Common myeloid progenitor, CD34-positive (primary cell): Measurements from ENCODE around the gene FBXW10.
"Not testable (repeated sequence)": the region's sequence is repeated elsewhere in the genome, so short reads cannot be mapped to it uniquely, and the experiment has no call there.

Source experiments
- CTCF ChIA-PET: fragments of 350-600 bp; sonication (Branson Sonifier 250); formaldehyde crosslinking; loops from one replicate; lab custom pipeline; 2021; ENCODE audit warnings: antibody characterized with exemption; lab: Charles Lee
- POLR2A ChIA-PET: fragments of 350-600 bp; sonication (Branson Sonifier 250); formaldehyde crosslinking; loops from one replicate; lab custom pipeline; 2021; ENCODE audit warnings: antibody characterized with exemption; lab: Charles Lee
- DNase-seq, 3 donors: peaks; one replicate each; pipeline versions ENCODE4 v3.0.0 to v3.0.0-alpha.2; 2013
- H3K27ac ChIP-seq, 2 experiments: 1 replicate in 1 of 2; 2 replicates in 1 of 2; pipeline ENCODE4 v1.7.0; 2013; ENCODE audit warnings: inconsistent platforms in 2 of 2, low read length in 2 of 2, mild to moderate bottlenecking in 2 of 2, low read depth in 1 of 2, moderate library complexity in 1 of 2; ENCODE audit not compliant: severe bottlenecking in 2 of 2, insufficient read depth in 1 of 2, poor library complexity in 1 of 2
- H3K27me3 ChIP-seq, 5 experiments: replicated peaks in 2 of 5; 1 replicate in 3 of 5; 2 replicates in 2 of 5; pipeline versions ENCODE4 v1.6.1 to v1.7.0; 2013; ENCODE audit warnings: low read length in 4 of 5, mild to moderate bottlenecking in 2 of 5, moderate library complexity in 2 of 5, inconsistent platforms in 1 of 5; ENCODE audit not compliant: insufficient read depth in 5 of 5, control insufficient read depth in 4 of 5
- H3K36me3 ChIP-seq, 4 experiments: 1 replicate in 2 of 4; 2 replicates in 2 of 4; pipeline versions ENCODE4 v1.6.1 to v1.7.0; 2013; ENCODE audit warnings: low read length in 3 of 4, control low read depth in 1 of 4, mild to moderate bottlenecking in 1 of 4; ENCODE audit not compliant: control insufficient read depth in 4 of 4, insufficient read depth in 4 of 4
- H3K4me1 ChIP-seq, 4 experiments: 1 replicate in 3 of 4; 2 replicates in 1 of 4; pipeline versions ENCODE4 v1.6.1 to v1.7.1; 2013; ENCODE audit warnings: low read length in 3 of 4, mild to moderate bottlenecking in 3 of 4, control low read depth in 1 of 4, inconsistent platforms in 1 of 4, moderate library complexity in 1 of 4; ENCODE audit not compliant: control insufficient read depth in 4 of 4, insufficient read depth in 4 of 4; ENCODE audit errors: control extremely low read depth in 1 of 4
- H3K4me3 ChIP-seq, 7 experiments: 1 replicate in 4 of 7; 2 replicates in 3 of 7; pipeline versions ENCODE4 v1.5.1 to v1.7.0; 2013; ENCODE audit warnings: mild to moderate bottlenecking in 7 of 7, low read length in 6 of 7, moderate library complexity in 6 of 7, inconsistent platforms in 2 of 7, low read depth in 2 of 7, control low read depth in 1 of 7; ENCODE audit not compliant: insufficient read depth in 4 of 7, control insufficient read depth in 1 of 7; ENCODE audit errors: extremely low read depth in 1 of 7
- H3K9me3 ChIP-seq, 5 experiments: 1 replicate in 4 of 5; 2 replicates in 1 of 5; pipeline versions ENCODE4 v1.6.1 to v1.7.1; 2013; ENCODE audit warnings: low read length in 4 of 5, mild to moderate bottlenecking in 2 of 5, inconsistent platforms in 1 of 5, low read depth in 1 of 5, moderate library complexity in 1 of 5; ENCODE audit not compliant: control insufficient read depth in 4 of 5, insufficient read depth in 2 of 5; ENCODE audit errors: control extremely low read depth in 1 of 5
- WGBS: methylation state at CpG from one replicate; pipeline ENCODE4 v1.1.5; 2013; ENCODE audit not compliant: insufficient coverage; 5-methylcytosine and 5-hydroxymethylcytosine counted together

Gene FBXW10

DNA sequence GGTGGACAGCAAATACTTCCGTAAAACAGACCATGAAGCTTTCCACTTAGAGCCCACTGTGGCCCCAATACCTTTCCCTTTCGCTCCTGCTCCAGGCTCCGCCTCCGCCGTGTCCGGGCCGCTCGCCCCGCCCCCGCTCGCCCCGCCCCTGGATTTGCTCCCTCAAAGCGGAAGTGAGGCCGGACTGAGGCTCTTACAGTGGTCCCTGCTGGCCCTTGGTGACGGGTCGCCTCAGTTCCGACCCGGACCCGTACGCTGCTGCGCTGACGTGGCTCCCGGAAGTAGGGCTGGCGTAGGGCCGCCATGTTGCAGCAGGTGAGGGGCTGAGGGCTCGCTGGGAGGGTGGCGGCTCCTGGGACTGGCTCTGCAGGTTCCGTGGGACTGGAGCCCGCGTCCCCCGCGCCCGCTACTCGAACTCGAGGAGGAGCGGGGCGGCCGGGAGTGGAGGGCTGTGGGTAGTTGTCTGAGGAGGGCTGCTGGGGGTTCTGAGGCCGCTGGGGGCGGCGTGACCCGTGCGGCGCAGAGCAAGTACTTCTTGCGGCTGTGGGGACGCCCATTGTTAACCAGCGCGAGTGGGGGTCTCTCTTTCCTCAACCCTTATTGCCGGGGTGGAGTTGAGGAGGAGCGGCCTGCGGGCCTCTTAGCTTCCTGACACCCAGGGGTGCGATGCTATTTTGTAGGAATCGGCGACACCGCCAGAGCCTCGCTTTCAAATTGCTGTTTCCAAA lies 37.3 kb downstream of the FBXW10 start, which contains the start of gene TVP23B:
Gene TVP23B, plus strand, starts transcription at position 193 of the 728 bp plus-strand sequence. Its CDS starts 111 bp downstream, at position 304.
- Histone ChIP-seq H3K27ac (peak within 1 kb of the TSS; percentile 33 to 78), H3K4me3 (peak within 1 kb of the TSS; percentile 43 to 73 (median 51))
- 0% methylated on average over 21 of the region's 56 CpGs for WGBS
- H3K27me3 ChIP-seq, H3K9me3 ChIP-seq, POLR2A ChIA-PET, CTCF ChIA-PET, H3K4me1 ChIP-seq, H3K36me3 ChIP-seq: not testable (repeated sequence)
- peak; percentile 95 to 99 (median 98) for DNase-seq

DNA sequence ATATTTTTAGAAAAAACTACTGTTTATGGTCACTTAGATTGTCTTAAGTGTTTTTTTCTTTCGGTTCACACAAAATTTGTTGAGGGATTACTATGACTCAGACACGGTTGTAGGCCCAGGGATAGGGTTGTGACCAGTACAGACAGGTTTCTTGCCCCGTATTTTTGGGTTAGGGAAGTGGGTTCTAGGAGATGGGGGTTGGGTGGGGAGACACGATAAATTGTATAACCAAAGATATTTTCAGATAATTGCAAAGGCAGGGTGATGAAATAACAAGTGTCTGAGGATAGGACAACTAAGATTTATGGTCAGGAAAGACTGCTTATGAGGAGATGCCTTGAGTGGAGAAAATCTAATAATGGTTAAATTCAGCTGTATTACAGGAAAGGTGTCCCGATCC lies 38.0 kb downstream of the FBXW10 start:
- POLR2A ChIA-PET, H3K4me1 ChIP-seq, H3K27me3 ChIP-seq, CTCF ChIA-PET, H3K36me3 ChIP-seq, H3K9me3 ChIP-seq: not testable (repeated sequence)
- H3K4me3 ChIP-seq = peak overlapping the region in 4 of 7 experiments; percentile 44 to 63 (median 62)
- DNase-seq = peak in 2 of 3 donors; percentile 7 to 18
- peak overlapping the region in 1 of 2 experiments; percentile 78 for H3K27ac ChIP-seq
- WGBS = no CpG with 5 or more reads among the region's 5 CpGs

DNA sequence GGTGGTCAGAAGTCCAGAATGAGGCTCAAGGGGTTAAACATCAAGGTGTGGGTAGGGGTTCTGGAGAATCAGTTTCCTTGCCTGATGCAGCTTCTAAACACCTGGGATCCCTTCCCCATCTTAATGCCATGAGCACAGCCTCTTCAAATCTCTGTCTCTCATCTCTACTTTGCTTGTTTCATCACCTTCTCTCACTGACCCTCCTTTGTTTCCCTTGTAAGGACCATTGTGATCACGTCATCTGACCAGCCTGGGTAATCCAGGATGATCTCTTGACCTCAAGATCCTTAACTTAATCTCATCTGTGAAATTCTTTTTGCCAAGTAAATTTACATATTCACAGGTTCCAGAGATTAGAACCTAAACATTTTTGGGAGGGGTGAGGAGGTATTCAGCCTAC lies 42.1 kb downstream of the FBXW10 start:
- H3K4me3 ChIP-seq, H3K4me1 ChIP-seq, POLR2A ChIA-PET, DNase-seq, H3K9me3 ChIP-seq, H3K36me3 ChIP-seq, CTCF ChIA-PET, H3K27ac ChIP-seq, H3K27me3 ChIP-seq: not testable (repeated sequence)
- no CpG with 5 or more reads among the region's 1 CpG for WGBS

DNA sequence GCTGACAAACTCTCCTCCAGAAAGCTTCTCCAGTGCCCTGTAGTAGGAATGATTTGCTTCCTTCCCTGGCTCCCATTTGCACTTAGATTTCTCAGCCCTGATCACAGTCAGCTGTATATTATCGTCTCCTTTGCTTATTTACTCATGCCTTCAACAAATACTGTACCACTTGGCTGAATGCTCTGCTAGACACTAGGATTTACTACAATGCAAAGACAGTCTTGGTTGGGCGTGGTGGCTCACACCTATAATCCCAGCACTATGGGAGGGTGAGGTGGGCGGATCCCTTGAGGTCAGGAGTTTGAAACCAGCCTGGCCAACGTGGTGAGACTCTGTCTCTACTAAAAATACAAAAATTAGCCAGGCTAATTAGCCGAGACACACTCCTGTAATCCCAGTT lies 43.0 kb downstream of the FBXW10 start:
- no CpG with 5 or more reads among the region's 5 CpGs for WGBS
- POLR2A ChIA-PET, H3K4me3 ChIP-seq, H3K36me3 ChIP-seq, H3K4me1 ChIP-seq, H3K9me3 ChIP-seq, CTCF ChIA-PET, H3K27me3 ChIP-seq, DNase-seq, H3K27ac ChIP-seq: not testable (repeated sequence)

DNA sequence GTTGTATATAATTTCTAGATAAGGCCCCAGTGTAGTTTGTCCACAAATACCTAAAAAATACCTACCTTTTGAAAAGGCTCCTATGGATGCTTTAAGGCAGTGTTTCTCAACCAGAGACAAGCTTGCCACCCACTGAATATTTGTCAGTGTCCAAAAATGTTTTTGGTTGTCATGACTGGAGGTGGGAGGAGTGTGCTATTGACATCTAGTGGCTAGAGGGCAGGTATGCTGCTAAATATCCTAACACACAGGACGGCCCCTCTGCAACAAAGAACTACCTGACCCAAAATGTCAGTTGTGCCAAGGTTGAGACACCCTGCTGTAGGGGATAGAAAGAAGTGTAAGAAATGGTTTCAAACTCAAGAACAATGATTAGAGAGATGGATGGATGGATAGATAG lies 47.5 kb downstream of the FBXW10 start:
- DNase-seq, H3K36me3 ChIP-seq, CTCF ChIA-PET, H3K4me1 ChIP-seq, H3K27ac ChIP-seq, H3K4me3 ChIP-seq, H3K9me3 ChIP-seq, H3K27me3 ChIP-seq, POLR2A ChIA-PET: not testable (repeated sequence)
- WGBS = no CpG with 5 or more reads among the region's 1 CpG

DNA sequence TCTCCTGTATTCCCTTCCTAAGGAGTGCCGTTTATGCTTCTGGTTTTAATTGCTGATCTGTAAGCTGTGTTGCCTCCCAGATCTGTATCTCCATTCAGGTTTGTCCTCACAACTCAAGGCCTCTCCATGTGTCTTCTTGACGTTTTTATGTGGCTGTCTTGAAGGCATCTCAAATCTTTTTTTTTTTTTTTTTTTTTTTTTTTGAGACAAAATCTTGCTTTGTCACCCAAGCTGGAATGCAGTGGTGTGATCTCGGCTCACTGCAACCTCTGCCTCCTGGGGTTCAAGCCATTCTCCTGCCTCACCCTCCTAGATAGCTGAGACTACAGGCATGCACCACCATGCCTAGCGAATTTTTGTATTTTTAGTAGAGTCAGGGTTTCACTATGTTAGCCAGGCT lies 51.0 kb downstream of the FBXW10 start:
- DNase-seq = peak in 1 of 3 donors; percentile 14
- H3K4me3 ChIP-seq, H3K27ac ChIP-seq, H3K4me1 ChIP-seq, H3K9me3 ChIP-seq, POLR2A ChIA-PET, H3K27me3 ChIP-seq, CTCF ChIA-PET: not testable (repeated sequence)
- 100% methylated on average over 1 of the region's 4 CpGs for WGBS
- H3K36me3 ChIP-seq = peaks cover 0 to 16% (median 1%) of the 10 kb centered on the region in 4 experiments

DNA sequence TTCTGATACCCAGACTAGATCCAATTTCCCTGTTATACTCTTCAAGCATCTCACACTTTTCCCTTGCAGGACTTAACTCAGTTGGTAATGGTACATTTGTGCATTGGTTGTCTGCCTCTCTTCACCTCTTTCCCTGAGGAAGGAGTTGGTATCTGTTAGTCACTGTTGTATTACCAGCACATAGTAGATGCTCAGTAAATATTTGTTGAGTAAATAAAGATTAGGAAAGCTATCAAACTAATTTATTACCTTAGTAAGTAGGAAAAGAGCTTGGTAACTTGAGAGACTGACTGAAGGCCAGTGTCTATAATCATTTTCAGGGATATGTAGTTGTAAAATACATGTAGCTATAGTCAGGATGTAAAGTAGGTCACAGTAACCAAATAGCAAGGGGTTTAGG lies 53.0 kb downstream of the FBXW10 start:
- H3K36me3 ChIP-seq = peaks cover 0 to 22% (median 5%) of the 10 kb centered on the region in 4 experiments
- DNase-seq, H3K4me3 ChIP-seq, H3K4me1 ChIP-seq, H3K27ac ChIP-seq, POLR2A ChIA-PET, CTCF ChIA-PET, H3K27me3 ChIP-seq, H3K9me3 ChIP-seq: not testable (repeated sequence)
